Stomach smooth muscle (tissue), 2 donors: ENCODE measurements around the gene PALLD.

Experiments
- H3K27ac ChIP-seq: one replicate; pipeline ENCODE4 v1.7.0; 2013; ENCODE audit warnings: mild to moderate bottlenecking, low read length, inconsistent platforms
- H3K27me3 ChIP-seq, 2 donors: one replicate each; pipeline ENCODE4 v1.7.0; 2013; ENCODE audit warnings: low read length in 2 of 2; ENCODE audit not compliant: insufficient read depth in 2 of 2, control insufficient read depth in 1 of 2
- H3K36me3 ChIP-seq, 2 donors: one replicate each; pipeline ENCODE4 v1.7.0; 2013; ENCODE audit warnings: low read length in 2 of 2; ENCODE audit not compliant: control insufficient read depth in 2 of 2, insufficient read depth in 2 of 2
- H3K4me1 ChIP-seq: one replicate; pipeline ENCODE4 v1.7.0; 2013; ENCODE audit warnings: low read length; ENCODE audit not compliant: control insufficient read depth, insufficient read depth
- H3K4me3 ChIP-seq, 2 donors: one replicate each; pipeline ENCODE4 v1.7.0; 2013; ENCODE audit warnings: low read length in 2 of 2
- H3K9ac ChIP-seq, 2 donors: one replicate each; pipeline ENCODE4 v1.7.0; 2013; ENCODE audit warnings: low read length in 2 of 2, mild to moderate bottlenecking in 1 of 2
- H3K9me3 ChIP-seq, 2 donors: one replicate each; pipeline ENCODE4 v1.7.0; 2013; ENCODE audit warnings: low read length in 2 of 2; ENCODE audit not compliant: control insufficient read depth in 2 of 2
- donor health status: healthy.
- donor health status: Pancreatic carcinoma.

Gene PALLD

DNA sequence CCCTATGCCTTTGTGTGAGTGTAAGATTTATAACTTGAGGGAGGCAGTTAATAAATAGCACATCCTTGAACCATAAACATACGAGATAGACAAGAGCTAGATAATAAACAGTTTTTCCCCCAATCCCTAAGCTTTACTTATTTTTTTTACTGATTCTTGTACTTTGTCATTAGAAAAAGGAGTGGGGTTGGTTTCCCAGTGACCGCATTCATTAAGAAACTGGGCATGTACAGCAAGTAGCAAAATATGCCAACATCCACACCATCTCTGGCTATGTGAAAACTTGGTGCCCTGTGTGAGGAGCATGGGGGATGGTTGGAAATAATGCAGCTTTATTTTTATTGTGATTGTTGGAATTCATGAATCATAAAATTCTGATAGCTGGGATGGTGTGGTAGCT is 337.0 kb downstream of the PALLD start:
- H3K9ac ChIP-seq: peak overlapping the region; percentile 97 to 98
- no peaks in the 10 kb centered on the region for H3K27me3 ChIP-seq
- H3K4me1 ChIP-seq: peaks cover 31% of the 10 kb centered on the region
- H3K4me3 ChIP-seq: peak overlapping the region; percentile 85 to 91
- peak overlapping the region; percentile 99 for H3K27ac ChIP-seq
- H3K9me3 ChIP-seq: no peaks in the 10 kb centered on the region
- peaks cover 6 to 8% of the 10 kb centered on the region in 2 donors for H3K36me3 ChIP-seq

- H3K27me3 ChIP-seq: no peaks in the 10 kb centered on the region
- peak overlapping the region; percentile 66 to 98 for H3K9ac ChIP-seq
- H3K27ac ChIP-seq: peak overlapping the region; percentile 99
- H3K4me1 ChIP-seq: peaks cover 48% of the 10 kb centered on the region
- peaks cover 6 to 8% of the 10 kb centered on the region in 2 donors for H3K36me3 ChIP-seq
- H3K4me3 ChIP-seq: peak overlapping the region; percentile 85 to 91
- H3K9me3 ChIP-seq: no peaks in the 10 kb centered on the region
These were observed 339.1 kb downstream of the PALLD start for GRCh38 chr4:168835880-168836454.

DNA sequence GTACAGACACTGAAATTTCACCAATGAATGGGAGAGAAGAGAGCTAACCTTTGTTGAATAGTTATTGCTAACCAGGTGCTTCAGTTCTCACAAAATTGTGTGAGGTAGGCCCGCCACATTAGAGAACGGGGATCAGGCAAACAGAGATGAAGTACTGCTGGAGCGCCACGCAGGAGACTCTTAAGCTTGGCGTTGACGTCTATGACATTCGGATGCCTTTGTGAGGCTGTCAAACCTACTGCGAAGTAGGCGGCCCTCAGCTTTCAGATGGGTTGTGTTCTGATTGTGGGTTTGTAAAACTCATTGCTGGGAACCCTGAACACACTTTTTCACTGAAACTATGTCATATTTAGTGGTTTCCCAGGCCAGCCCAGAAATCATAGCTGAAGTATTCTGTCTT is 339.6 kb downstream of the PALLD start:
- Histone ChIP-seq H3K27me3 (no peaks in the 10 kb centered on the region), H3K9ac (peak overlapping the region; percentile 66 to 98), H3K36me3 (peaks cover 6 to 8% of the 10 kb centered on the region in 2 donors), H3K27ac (peak overlapping the region; percentile 99), H3K4me3 (peak overlapping the region; percentile 85 to 91), H3K9me3 (no peaks in the 10 kb centered on the region), H3K4me1 (peaks cover 51% of the 10 kb centered on the region)

GRCh38 chr4:168837922-168838321 is 341.1 kb downstream of the PALLD start:
- Histone ChIP-seq H3K4me1 (peaks cover 56% of the 10 kb centered on the region), H3K4me3 (peak overlapping the region; percentile 57 to 85), H3K27me3 (no peaks in the 10 kb centered on the region), H3K27ac (peak overlapping the region; percentile 99), H3K36me3 (peaks cover 6 to 11% of the 10 kb centered on the region in 2 donors), H3K9me3 (no peaks in the 10 kb centered on the region), H3K9ac (peak overlapping the region; percentile 36 to 50)

DNA sequence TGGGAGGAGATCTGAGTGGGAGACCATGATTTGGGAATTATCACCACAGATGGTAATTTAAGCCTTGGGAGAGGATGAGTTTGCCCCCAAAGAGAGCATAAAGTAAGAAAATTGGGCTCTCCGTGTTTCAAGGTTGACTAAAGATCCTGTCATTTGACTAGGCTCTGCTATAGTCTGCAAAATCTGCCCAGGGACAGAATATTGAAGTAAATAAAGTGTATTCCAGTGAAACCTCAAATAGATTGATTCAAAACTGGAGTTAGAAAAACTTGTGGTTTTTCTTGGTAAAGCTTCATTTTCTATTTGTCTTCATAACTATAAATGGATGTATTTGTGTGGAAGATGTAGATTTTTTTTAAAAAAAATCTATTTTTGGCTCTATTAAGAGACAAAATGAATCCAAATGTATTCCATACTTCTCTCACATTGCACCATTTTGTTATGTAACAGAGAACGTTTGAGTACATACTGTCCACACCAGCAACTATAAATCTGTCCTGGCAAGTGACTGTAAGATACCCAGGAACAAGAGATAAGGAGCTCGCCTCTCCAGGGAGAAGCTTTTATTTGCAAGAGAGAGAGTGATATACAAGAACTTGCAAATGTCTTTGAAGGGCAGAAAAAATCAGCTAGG is 343.0 kb downstream of the PALLD start:
- Histone ChIP-seq H3K27ac (peak overlapping the region; percentile 99), H3K4me3 (peak overlapping the region; percentile 13 to 47), H3K9me3 (no peaks in the 10 kb centered on the region), H3K9ac (no peak overlapping the region), H3K36me3 (peaks cover 11% of the 10 kb centered on the region in 2 donors), H3K4me1 (peaks cover 69% of the 10 kb centered on the region), H3K27me3 (no peaks in the 10 kb centered on the region)

GRCh38 chr4:168840392-168840763 is 343.5 kb downstream of the PALLD start:
- Histone ChIP-seq H3K4me3 (peak overlapping the region in 1 of 2 donors; percentile 13), H3K9me3 (no peaks in the 10 kb centered on the region), H3K27me3 (no peaks in the 10 kb centered on the region), H3K27ac (peak overlapping the region; percentile 99), H3K9ac (no peak overlapping the region), H3K4me1 (peaks cover 72% of the 10 kb centered on the region), H3K36me3 (peaks cover 11% of the 10 kb centered on the region in 2 donors)

DNA sequence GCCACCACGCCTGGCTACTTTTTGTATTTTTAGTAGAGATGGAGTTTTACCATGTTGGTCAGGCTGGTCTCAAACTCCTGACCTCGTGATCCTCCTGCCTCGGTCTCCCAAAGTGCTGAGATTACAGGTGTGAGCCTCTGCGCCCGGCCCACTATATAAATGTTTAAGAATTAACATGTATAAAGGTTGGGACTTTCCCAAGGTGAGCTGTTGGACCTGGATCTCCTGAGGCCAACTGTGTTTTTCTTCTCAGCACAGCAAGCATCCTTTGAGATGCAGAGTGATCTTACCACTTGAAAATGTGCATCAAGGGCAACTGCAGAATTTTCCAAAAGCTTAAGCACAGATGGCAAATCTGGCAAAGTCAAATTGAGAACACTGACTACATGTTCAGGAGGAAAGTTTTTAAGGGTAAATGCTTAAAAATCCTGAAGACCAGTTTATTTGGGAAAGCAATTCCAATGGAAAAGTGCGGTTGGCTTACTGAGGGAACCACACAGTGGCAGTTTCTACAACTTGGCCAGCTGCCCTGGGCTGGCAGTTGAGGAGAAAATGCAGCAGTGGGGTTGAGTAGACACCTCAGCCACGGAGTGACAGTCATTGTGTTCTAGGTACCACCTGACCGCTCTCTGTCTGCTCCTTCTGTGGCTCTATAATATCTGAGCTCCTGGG is 344.3 kb downstream of the PALLD start:
- no peaks in the 10 kb centered on the region for H3K9me3 ChIP-seq
- peaks cover 11% of the 10 kb centered on the region in 2 donors for H3K36me3 ChIP-seq
- H3K9ac ChIP-seq: peak overlapping the region in 1 of 2 donors; percentile 29
- H3K4me3 ChIP-seq: peak overlapping the region in 1 of 2 donors; percentile 47
- peak overlapping the region; percentile 99 for H3K27ac ChIP-seq
- peaks cover 69% of the 10 kb centered on the region for H3K4me1 ChIP-seq
- H3K27me3 ChIP-seq: no peaks in the 10 kb centered on the region

- Histone ChIP-seq H3K27me3 (no peaks in the 10 kb centered on the region), H3K4me3 (peak overlapping the region in 1 of 2 donors; percentile 47), H3K9me3 (no peaks in the 10 kb centered on the region), H3K4me1 (peaks cover 64% of the 10 kb centered on the region), H3K36me3 (peaks cover 11% of the 10 kb centered on the region in 2 donors), H3K9ac (peak overlapping the region in 1 of 2 donors; percentile 29), H3K27ac (peak overlapping the region; percentile 99)
These were observed 344.8 kb downstream of the PALLD start for GRCh38 chr4:168841672-168842019.

- no peak overlapping the region for H3K9ac ChIP-seq
- peak overlapping the region; percentile 99 for H3K27ac ChIP-seq
- H3K4me3 ChIP-seq: peak overlapping the region in 1 of 2 donors; percentile 8
- H3K36me3 ChIP-seq: peaks cover 10 to 11% of the 10 kb centered on the region in 2 donors
- no peaks in the 10 kb centered on the region for H3K9me3 ChIP-seq
- no peaks in the 10 kb centered on the region for H3K27me3 ChIP-seq
- peaks cover 60% of the 10 kb centered on the region for H3K4me1 ChIP-seq
These were observed 345.3 kb downstream of the PALLD start for GRCh38 chr4:168842186-168842585.

DNA sequence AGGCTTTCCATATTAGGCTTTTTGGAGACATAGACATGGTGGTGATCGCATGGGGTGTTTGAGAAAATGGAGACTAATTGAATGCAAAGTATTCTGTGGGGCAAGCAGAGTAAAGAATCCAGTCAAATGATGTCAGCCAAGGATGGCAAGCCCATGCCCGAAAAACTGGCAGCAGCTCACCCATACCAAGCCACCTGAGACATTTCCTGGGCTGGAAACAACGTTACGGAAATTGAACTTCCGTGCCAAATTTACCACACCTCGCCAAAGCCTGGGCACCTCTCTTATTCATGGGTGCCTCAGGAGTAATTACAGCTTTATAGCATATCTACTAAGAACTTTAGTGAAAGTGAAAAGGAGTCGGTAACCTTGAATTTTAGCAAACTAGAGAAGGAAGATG is 346.8 kb downstream of the PALLD start:
- Histone ChIP-seq H3K4me3 (peak overlapping the region in 1 of 2 donors; percentile 9), H3K27ac (peak overlapping the region; percentile 99), H3K9me3 (no peaks in the 10 kb centered on the region), H3K9ac (peak overlapping the region in 1 of 2 donors; percentile 21), H3K27me3 (no peaks in the 10 kb centered on the region), H3K4me1 (peaks cover 52% of the 10 kb centered on the region), H3K36me3 (peaks cover 3 to 4% of the 10 kb centered on the region in 2 donors)
